ENCODE results near the gene ULBP1.
A peak's percentile ranks its signal among the peaks of the same experiment; 100 is the strongest.
"Not testable (repeated sequence)": the region's sequence is repeated elsewhere in the genome, so short reads cannot be mapped to it uniquely, and the experiment has no call there.

ULBP1 gene

DNA sequence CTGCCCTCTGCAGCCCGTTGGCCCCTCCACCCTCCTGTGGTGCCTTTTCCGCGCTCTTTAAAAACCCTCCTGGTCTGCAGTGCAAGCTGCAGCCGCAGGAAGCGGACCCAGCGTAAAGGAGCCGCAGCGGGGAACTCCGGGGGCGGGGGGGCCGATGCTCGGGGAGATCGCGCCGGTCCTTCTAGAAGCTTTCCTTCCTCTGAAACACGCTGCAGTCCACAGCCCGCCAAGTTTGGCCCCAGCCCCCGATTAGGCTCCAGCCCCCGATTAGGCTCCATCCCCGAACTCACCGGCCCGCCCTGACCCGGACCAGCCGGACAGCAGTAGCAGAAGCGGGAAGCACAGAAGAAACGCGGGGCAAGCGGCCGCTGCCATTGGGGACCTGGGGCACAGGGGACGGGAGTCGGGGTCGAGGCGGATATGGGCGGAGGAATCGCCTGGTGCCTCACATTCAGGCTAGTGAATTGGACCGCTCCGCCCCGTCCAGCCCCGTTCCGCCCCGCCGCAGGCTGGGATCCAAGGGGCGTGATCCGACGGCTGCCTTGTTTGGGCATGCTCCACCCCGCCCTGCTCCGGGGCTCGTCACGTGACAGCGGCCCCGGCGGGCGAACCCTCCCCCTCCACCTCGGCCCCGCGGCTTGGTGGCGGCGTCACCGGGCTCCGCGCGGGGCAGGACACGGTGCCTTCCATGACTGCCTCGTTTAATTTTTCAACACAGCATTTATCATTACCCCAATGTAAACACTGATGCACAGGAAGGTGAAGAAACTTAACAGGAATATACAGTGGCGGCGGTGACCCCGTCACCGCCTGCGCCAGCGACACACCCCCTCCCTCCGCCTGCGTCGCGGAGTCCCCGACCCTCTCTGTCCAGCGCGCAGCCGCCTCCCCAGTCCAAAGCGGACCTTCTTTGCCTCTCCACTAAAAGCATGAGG lies 41.3 kb downstream of the ULBP1 start:
- DNase-seq (ENCODE audit: low read depth in 2 of 2), result peak; percentile 57 to 58

DNA sequence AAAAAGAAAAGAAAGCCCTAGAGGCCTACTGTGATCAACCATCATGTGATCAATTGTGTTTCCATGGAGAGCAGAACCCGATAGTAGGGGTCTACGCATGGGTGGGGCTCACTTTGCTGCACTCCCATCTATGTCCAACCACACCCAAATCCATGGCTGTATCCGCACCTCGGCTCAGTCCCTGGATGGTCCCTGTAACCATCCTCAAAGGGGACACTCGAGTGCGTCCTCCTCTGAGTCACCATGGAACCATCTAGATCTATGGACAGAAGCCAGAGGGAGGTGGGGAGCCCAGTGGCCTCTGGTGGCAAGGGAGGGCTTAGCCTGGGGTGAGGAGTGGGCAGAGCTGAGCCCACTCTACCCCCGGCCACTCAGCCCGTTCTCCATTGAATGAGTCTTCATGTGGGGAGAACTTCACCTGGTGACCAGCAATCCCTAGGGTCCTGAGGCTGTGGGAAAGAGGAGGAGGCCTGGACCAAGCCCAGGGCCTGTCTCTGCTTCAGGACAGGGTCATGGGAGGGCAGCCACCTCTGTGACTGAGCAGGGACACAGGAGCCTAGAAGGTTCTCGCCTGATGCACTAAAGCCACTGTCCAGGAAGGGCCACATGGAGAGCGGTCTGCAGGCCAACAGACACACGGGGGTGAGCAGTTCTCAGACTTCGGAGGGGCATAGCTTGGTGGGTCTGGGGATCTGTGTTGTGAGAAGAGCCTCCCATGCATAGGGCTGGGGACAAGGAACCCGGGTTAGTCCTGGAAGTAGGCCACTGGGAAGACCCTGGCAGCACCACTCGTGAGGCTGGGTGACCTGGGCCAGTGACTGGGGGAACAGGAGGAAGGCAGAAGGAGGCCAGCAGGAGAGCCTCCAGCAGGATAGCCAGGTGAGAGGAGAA lies 42.3 kb downstream of the ULBP1 start:
- DNase-seq (ENCODE audit: low read depth in 2 of 2), result no peak

DNA sequence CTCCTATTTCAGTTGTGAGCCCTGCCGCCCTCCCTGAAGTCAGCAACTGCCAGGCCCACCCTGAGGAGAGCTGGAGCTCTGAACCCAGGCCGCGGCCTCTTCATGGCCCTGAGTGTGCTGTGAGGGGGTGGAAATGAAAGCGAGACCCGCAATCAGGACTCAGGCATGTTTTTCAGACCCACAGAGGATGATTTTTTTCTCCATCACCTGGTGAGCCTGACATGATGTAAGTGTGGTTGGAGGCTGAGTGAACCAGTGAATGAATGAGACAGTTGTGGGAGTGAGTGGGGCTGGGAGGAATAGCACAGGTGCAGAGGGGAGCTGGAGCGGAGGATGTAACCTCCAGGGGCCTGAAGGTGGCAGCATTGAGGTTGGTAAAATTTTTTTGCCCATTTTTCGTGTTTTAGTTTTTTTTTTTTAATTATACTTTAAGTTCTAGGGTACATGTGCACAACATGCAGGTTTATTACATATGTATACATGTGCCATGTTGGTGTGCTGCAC lies 43.3 kb downstream of the ULBP1 start:
- DNase-seq (ENCODE audit: low read depth in 2 of 2), result no peak

- no peak for DNase-seq (ENCODE audit: low read depth in 2 of 2)
Observed at GRCh38 chr6:150008588-150008987, 44.8 kb downstream of the ULBP1 start.

- not testable (repeated sequence) for DNase-seq (ENCODE audit: low read depth in 2 of 2)
Observed at GRCh38 chr6:150012846-150013784, 49.4 kb downstream of the ULBP1 start.

DNA sequence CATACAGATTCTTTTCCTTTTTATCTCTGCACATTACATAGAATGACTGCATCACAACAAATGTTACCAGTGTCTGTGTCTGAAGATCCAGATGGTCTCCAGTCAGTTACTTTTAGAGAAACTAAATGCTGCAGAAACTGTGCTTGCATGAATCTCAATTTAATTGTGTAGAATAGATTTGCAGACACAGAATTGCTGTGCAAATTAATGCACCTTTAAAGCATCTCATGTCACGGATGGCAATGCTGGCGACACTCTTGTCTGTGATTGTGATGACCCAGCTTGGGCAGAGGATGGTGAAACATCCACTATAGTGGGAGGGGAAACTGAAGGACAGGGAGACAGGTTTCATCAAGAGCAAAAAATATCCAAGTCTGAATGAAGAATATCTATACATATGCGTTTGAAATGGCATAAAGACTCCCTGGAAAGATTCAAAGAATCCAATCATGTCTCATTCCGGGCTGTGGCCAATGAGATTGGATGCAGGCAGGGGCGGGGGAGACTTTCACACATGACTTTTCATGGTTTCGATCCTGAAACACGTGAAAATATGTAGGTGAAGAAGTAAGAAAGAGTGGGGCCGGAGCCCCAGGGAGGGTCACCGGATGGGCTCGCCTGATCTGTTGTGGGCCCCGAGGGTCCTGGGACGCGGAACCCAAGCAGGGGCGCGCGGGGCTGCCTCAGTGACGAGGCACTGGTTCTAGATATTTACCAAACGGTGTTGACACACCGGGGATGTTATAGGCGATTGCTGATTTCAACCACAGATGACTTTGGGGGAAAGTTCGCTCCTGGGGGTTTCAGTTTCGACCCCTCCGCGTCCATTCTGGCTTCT lies 50.3 kb downstream of the ULBP1 start:
- DNase-seq (ENCODE audit: low read depth in 2 of 2), result not testable (repeated sequence)

DNA sequence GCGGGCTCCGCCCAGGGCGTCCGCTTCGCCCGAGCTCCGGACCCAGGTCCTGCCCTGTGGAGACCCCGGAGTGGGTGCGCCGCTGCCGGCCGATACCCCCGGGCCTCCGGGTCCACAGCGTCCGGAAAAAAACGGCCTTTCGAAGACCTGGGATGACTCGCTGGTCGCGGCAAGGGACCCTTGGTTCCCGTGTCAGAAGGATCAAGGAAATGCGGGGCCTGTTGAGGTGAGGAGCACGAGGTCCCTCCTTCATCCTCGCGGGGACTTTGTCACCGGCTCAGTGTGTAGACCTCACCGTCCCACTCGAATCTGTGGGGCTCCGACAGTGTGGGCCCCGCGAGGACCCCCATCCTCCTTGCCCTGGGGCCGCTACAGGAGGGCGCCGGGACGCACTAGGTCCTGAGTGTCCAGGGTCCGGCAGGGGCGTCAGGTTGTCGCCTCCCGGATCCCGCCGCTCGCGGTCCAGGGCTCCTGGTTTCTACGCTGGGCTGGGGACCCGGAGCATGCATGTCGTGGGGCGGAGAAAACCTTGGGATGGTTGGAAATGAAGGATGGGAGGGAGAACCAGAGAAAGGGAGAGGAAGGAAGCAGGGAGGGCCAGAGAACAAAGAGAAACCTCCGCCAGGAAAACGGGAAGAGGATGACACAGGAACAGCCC lies 51.0 kb downstream of the ULBP1 start:
- not testable (repeated sequence) for DNase-seq (ENCODE audit: low read depth in 2 of 2)

DNA sequence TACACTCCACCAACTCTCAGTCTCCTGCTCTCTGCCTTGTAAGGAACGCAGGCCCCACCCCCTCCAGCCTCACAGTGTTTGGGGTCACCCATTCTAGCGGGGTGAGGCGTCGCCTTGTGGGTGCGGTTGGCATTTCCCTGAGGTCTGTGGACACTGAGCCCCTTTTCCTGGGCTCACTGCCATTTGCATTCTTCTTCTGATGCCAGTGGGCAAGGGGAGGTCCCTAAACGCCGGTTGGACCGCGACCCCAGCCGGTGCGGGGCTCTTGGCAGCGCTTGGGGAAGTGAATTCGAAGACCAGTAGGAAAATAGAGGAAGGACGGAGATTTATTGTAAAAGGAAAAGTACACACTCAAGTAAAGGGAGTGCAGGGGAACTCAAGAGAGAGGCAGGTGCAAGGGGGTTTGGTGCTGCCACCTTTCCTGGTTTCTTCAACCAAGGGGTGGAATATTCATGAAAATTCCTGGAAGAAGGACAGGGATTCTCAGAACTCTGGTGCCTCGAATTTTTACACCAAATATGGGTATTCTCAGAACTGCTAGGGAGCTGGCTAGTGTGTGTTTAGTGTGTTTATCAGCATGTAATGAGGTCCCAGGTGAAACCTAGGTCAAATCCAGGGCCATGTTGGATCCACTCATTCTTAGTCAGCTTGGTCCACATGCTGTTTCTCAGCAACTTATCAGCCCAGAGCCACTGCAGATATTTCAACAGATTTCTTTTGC lies 51.7 kb downstream of the ULBP1 start:
- not testable (repeated sequence) for DNase-seq (ENCODE audit: low read depth in 2 of 2)

- peak; percentile 8 to 10 for DNase-seq (ENCODE audit: low read depth in 2 of 2)
Observed at GRCh38 chr6:150016324-150017185, 52.8 kb downstream of the ULBP1 start.

GRCh38 chr6:150017186-150017521 lies 53.4 kb downstream of the ULBP1 start:
- DNase-seq (ENCODE audit: low read depth in 2 of 2), result not testable (repeated sequence)

GRCh38 chr6:150018846-150019580 lies 55.3 kb downstream of the ULBP1 start:
- no peak for DNase-seq (ENCODE audit: low read depth in 2 of 2)

DNA sequence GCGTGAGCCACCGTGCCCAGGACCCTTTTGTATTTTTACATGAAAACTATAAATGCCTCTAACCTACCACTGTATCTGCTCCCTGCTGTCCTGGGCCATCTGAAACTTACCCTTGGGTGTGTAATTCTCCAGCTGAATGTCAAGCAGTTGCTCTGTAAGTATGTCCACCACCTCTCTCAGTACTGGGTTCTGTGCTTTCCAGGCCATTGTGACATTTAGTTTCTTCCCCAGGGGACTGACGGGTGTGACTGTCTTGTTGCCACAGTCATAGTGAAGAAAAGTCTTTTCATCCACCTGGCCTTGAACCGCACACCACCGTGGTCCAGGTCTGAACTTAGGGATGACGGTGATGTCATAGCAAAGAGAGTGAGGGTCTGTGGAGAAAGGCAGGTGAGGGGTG lies 58.1 kb downstream of the ULBP1 start:
- not testable (repeated sequence) for DNase-seq (ENCODE audit: low read depth in 2 of 2)
